ENCODE results near the gene PRKN. TPM values are rescaled to one million over a fixed set of nuclear protein-coding genes. Genes with fewer than 3 reads are reported as not detected.

PRKN gene
- total and polyA plus RNA-seq, 9 of the 15 experiments (the other 6 are each of a cell fraction or from before 2014, with no cell fraction given) = 0.03 to 0.96 (median 0.15) TPM; not detected in 2

GRCh38 chr6:161462148-161462547 lies 1265.4 kb downstream of the PRKN start (continued):
- TF ChIP-seq CCNT2 (IDR thresholded peaks at IDR 0.05; ENCODE audit: borderline replicate concordance, extremely low read depth, insufficient read length, low read depth, low read length) (no peak), ARID2 (IDR thresholded peaks at IDR 0.05) (no peak), ZNF740 (CRISPR knock-in tag; IDR thresholded peaks at IDR 0.05) (no peak), ZNF740 (tag; IDR thresholded peaks at IDR 0.05) (no peak)

- in situ Hi-C loops (cut with MboI) (no loop called here), intact Hi-C loops (cut with micrococcal nuclease) (no loop called here)
- FAIRE-seq (no peak), DNase-seq (ENCODE audit: extremely low read depth in 1 of 4, low spot score in 3 of 4) (no peak), ATAC-seq (no peak)
- H3K4me2 ChIP-seq (ENCODE audit: insufficient read depth, low read length) = no peak overlapping the region
- H3K4me3 ChIP-seq = no peak overlapping the region
- BruUV-seq (replicated peaks) = no TSS peak
- WGBS (ENCODE audit: insufficient coverage, low coverage, missing lambda C conversion rate) = 0% methylated on average over 1 of the region's 1 CpG
- H4K20me1 ChIP-seq (replicated peaks; ENCODE audit: control insufficient read depth, insufficient read depth, low read length) = no peaks in the 10 kb centered on the region
- no peaks in the 10 kb centered on the region for H3K9me3 ChIP-seq (replicated peaks; ENCODE audit: control insufficient read depth, insufficient read depth, low read depth, low read length)
- H2AFZ ChIP-seq (ENCODE audit: low read depth, low read length) = no peak overlapping the region
- no peaks in the 10 kb centered on the region for H3K79me2 ChIP-seq (ENCODE audit: control insufficient read depth, insufficient read depth, low read length)
- POLR2A ChIA-PET = interaction anchor here (0.8 to 1.8 kb wide), 3 partner anchors 12 to 20 kb away, joined by 3 to 6 read pairs (median 4); no protein-coding TSS in a partner anchor
- H3K9ac ChIP-seq (ENCODE audit: insufficient read depth in 1 of 2, low read depth in 2 of 2, low read length in 2 of 2) = no peak overlapping the region
- CTCF ChIA-PET (ENCODE audit: low intra/inter-chr PET ratio) = no interaction called here
- H3K9me1 ChIP-seq (ENCODE audit: control insufficient read depth, insufficient read depth, low read length) = no peaks in the 10 kb centered on the region
- TF ChIP-seq POU5F1 (IDR thresholded peaks at IDR 0.05; ENCODE audit: borderline replicate concordance, low read depth, low read length, partially characterized antibody) (no peak), NFRKB (IDR thresholded peaks at IDR 0.05; ENCODE audit: low read depth) (no peak), ESRRB (CRISPR knock-in tag; IDR thresholded peaks at IDR 0.05; ENCODE audit: borderline replicate concordance) (no peak), HMGN3 (IDR thresholded peaks at IDR 0.05; ENCODE audit: borderline replicate concordance, extremely low read depth, insufficient read length, low read depth, low read length) (no peak), BMI1 (IDR thresholded peaks at IDR 0.05; ENCODE audit: low read length) (no peak), MYC (IDR thresholded peaks at IDR 0.05; ENCODE audit: low read depth, low read length) (no peak), MYC (CRISPR knock-in tag; IDR thresholded peaks at IDR 0.05; ENCODE audit: borderline replicate concordance, low read depth) (no peak), KLF13 (tag; IDR thresholded peaks at IDR 0.05; ENCODE audit: borderline replicate concordance, low read depth) (no peak), ZBED1 (IDR thresholded peaks at IDR 0.05) (no peak), NR2F6 (CRISPR knock-in tag; IDR thresholded peaks at IDR 0.05) (no peak), BRF1 (IDR thresholded peaks at IDR 0.05; ENCODE audit: borderline replicate concordance, extremely low read depth, insufficient read length) (no peak), SAP30 (IDR thresholded peaks at IDR 0.05; ENCODE audit: borderline replicate concordance, insufficient read depth, low read depth, low read length, poor library complexity, severe bottlenecking) (no peak)
- H3K36me3 ChIP-seq (ENCODE audit: control insufficient read depth, insufficient read depth, low read length) = no peaks in the 10 kb centered on the region
- H3K27me3 ChIP-seq (ENCODE audit: control insufficient read depth in 2 of 2, insufficient read depth in 2 of 2, low read length in 2 of 2) = peaks cover 7 to 18% of the 10 kb centered on the region in 2 experiments
- no peaks in the 10 kb centered on the region for H3K4me1 ChIP-seq (replicated peaks in 1 of 2; ENCODE audit: control insufficient read depth in 2 of 2, insufficient read depth in 2 of 2, low read length in 2 of 2)
- no peak overlapping the region for H3K27ac ChIP-seq (ENCODE audit: extremely low read depth, low read depth, low read length)
These were observed 1268.5 kb downstream of the PRKN start for GRCh38 chr6:161459008-161459615.
